NCI-H2196 treated with DMSO at 0.1 percent for 48 hours (cell line): ENCODE data around the gene SLX9.
"Not testable (repeated sequence)": the region's sequence is repeated elsewhere in the genome, so short reads cannot be mapped to it uniquely, and the experiment has no call there.

ENCODE experiments used
- DNase-seq: peaks from one replicate; lab custom pipeline; 2025; ENCODE audit not compliant: unreplicated experiment; lab: John Stamatoyannopoulos, UW

The SLX9 gene

GRCh38 chr21:44972821-44973220 lies 33.0 kb downstream of the SLX9 start:
- no peak for DNase-seq

GRCh38 chr21:44973598-44973997 lies 33.8 kb downstream of the SLX9 start:
- DNase-seq, result no peak

GRCh38 chr21:44974676-44975075 lies 34.8 kb downstream of the SLX9 start:
- DNase-seq, result no peak

- DNase-seq, result no peak
Observed at GRCh38 chr21:44975720-44976555, 36.1 kb downstream of the SLX9 start.

- not testable (repeated sequence) for DNase-seq
Observed at GRCh38 chr21:44976556-44977393, 36.9 kb downstream of the SLX9 start.

GRCh38 chr21:44977616-44978340 lies 37.9 kb downstream of the SLX9 start:
- no peak for DNase-seq

- DNase-seq, result no peak
Observed at GRCh38 chr21:44979687-44980561, 40.1 kb downstream of the SLX9 start.

- DNase-seq, result no peak
Observed at GRCh38 chr21:44980562-44981489, 41.0 kb downstream of the SLX9 start.

- no peak for DNase-seq
Observed at GRCh38 chr21:44982558-44983250, 42.9 kb downstream of the SLX9 start.

GRCh38 chr21:44983421-44984206 lies 43.8 kb downstream of the SLX9 start:
- no peak for DNase-seq

GRCh38 chr21:44984428-44984791 lies 44.6 kb downstream of the SLX9 start:
- no peak for DNase-seq

- DNase-seq, result no peak
Observed at GRCh38 chr21:44984792-44985440, 45.1 kb downstream of the SLX9 start.

GRCh38 chr21:44985441-44986401 lies 45.9 kb downstream of the SLX9 start:
- DNase-seq, result no peak

- DNase-seq, result no peak
Observed at GRCh38 chr21:44986471-44987291, 46.9 kb downstream of the SLX9 start.

GRCh38 chr21:44987301-44987885 lies 47.6 kb downstream of the SLX9 start:
- no peak for DNase-seq
